T1000 (cell line): ENCODE data around the gene CBX3.
"Not testable (repeated sequence)": the region's sequence is repeated elsewhere in the genome, so short reads cannot be mapped to it uniquely, and the experiment has no call there.

ENCODE experiments used
- DNase-seq: peaks from one replicate; lab custom pipeline; 2025; ENCODE audit warnings: mixed read lengths; lab: John Stamatoyannopoulos, UW

The CBX3 gene

GRCh38 chr7:26170663-26171062 is 30.9 kb upstream of the CBX3 start:
- DNase-seq: no peak

GRCh38 chr7:26171601-26172000 is 29.9 kb upstream of the CBX3 start:
- DNase-seq: no peak

- DNase-seq: no peak
These were observed 29.5 kb upstream of the CBX3 start for GRCh38 chr7:26172048-26172447.

GRCh38 chr7:26175903-26176302 is 25.6 kb upstream of the CBX3 start:
- not testable (repeated sequence) for DNase-seq

GRCh38 chr7:26176696-26177095 is 24.8 kb upstream of the CBX3 start:
- not testable (repeated sequence) for DNase-seq

GRCh38 chr7:26177269-26177668 is 24.3 kb upstream of the CBX3 start:
- DNase-seq: not testable (repeated sequence)

GRCh38 chr7:26178272-26178960 is 23.1 kb upstream of the CBX3 start:
- no peak for DNase-seq

- DNase-seq: no peak
These were observed 22.1 kb upstream of the CBX3 start for GRCh38 chr7:26179422-26179821.

GRCh38 chr7:26179826-26180497 is 21.6 kb upstream of the CBX3 start:
- DNase-seq: no peak

- no peak for DNase-seq
These were observed 20.8 kb upstream of the CBX3 start for GRCh38 chr7:26180792-26181198.

GRCh38 chr7:26181474-26182227 is 19.9 kb upstream of the CBX3 start:
- no peak for DNase-seq

GRCh38 chr7:26182283-26182682 is 19.3 kb upstream of the CBX3 start:
- DNase-seq: no peak

GRCh38 chr7:26182706-26183105 is 18.8 kb upstream of the CBX3 start:
- no peak for DNase-seq

- DNase-seq: no peak
These were observed 17.8 kb upstream of the CBX3 start for GRCh38 chr7:26183545-26184280.

- not testable (repeated sequence) for DNase-seq
These were observed 17.1 kb upstream of the CBX3 start for GRCh38 chr7:26184281-26185101.

GRCh38 chr7:26185131-26185843 is 16.3 kb upstream of the CBX3 start:
- no peak for DNase-seq

GRCh38 chr7:26185844-26186180 is 15.7 kb upstream of the CBX3 start:
- DNase-seq: no peak

- DNase-seq: no peak
These were observed 14.9 kb upstream of the CBX3 start for GRCh38 chr7:26186364-26187311.

GRCh38 chr7:26187380-26188205 is 14.0 kb upstream of the CBX3 start:
- no peak for DNase-seq
